Mesenchymal stem cell (in vitro differentiated cells and primary cell): ENCODE results near the gene TEX101. TPM values are rescaled to one million over a fixed set of nuclear protein-coding genes. Genes with fewer than 3 reads are reported as not detected.
"Not testable (repeated sequence)": the region's sequence is repeated elsewhere in the genome, so short reads cannot be mapped to it uniquely, and the experiment has no call there.

ENCODE experiments used
- DNase-seq: peaks from one replicate; pipeline ENCODE4 v3.0.0-alpha.2; 2013
- H2AFZ ChIP-seq: one replicate; pipeline ENCODE4 v1.6.1; 2013; ENCODE audit warnings: low read depth, mild to moderate bottlenecking, control low read depth, inconsistent platforms, low read length, moderate library complexity
- H2AK5ac ChIP-seq: 2 replicates; pipeline ENCODE4 v1.6.1; 2013; ENCODE audit warnings: low read length, moderate library complexity, mild to moderate bottlenecking, inconsistent platforms; ENCODE audit not compliant: severe bottlenecking
- H2BK120ac ChIP-seq: one replicate; pipeline ENCODE4 v1.6.1; 2013; ENCODE audit warnings: low read depth, mild to moderate bottlenecking, inconsistent platforms, low read length, moderate library complexity
- H2BK12ac ChIP-seq, 2 experiments: one replicate each; pipeline ENCODE4 v1.6.1; 2013; ENCODE audit warnings: inconsistent platforms in 2 of 2, low read length in 2 of 2, mild to moderate bottlenecking in 2 of 2, moderate library complexity in 2 of 2, control low read depth in 1 of 2
- H2BK15ac ChIP-seq: one replicate; pipeline ENCODE4 v1.6.1; 2013; ENCODE audit warnings: mild to moderate bottlenecking, low read depth, inconsistent platforms; ENCODE audit not compliant: poor library complexity, severe bottlenecking
- H2BK5ac ChIP-seq: 2 replicates; pipeline ENCODE4 v1.6.1; 2013; ENCODE audit warnings: low read depth, mild to moderate bottlenecking, low read length, control low read depth, inconsistent platforms; ENCODE audit not compliant: poor library complexity, severe bottlenecking
- H3K14ac ChIP-seq, 2 experiments: one replicate each; pipeline ENCODE4 v1.6.1; 2013; ENCODE audit warnings: inconsistent platforms in 2 of 2, low read length in 2 of 2, control low read depth in 1 of 2, mild to moderate bottlenecking in 1 of 2, moderate library complexity in 1 of 2
- H3K18ac ChIP-seq, 2 experiments: one replicate each; pipeline ENCODE4 v1.6.1; 2013; ENCODE audit warnings: inconsistent platforms in 2 of 2, low read length in 2 of 2, control low read depth in 1 of 2, low read depth in 1 of 2, mild to moderate bottlenecking in 1 of 2
- H3K23ac ChIP-seq, 2 experiments: one replicate each; pipeline ENCODE4 v1.6.1; 2013; ENCODE audit warnings: inconsistent platforms in 2 of 2, low read length in 2 of 2, mild to moderate bottlenecking in 2 of 2, moderate library complexity in 2 of 2, control low read depth in 1 of 2
- H3K27ac ChIP-seq: 2 replicates; pipeline ENCODE4 v1.5.1; 2013; ENCODE audit warnings: mild to moderate bottlenecking, moderate library complexity, low read length, control low read depth, inconsistent platforms; ENCODE audit not compliant: poor library complexity, severe bottlenecking
- H3K27me3 ChIP-seq, 2 experiments: 2 replicates each; pipeline versions ENCODE4 v1.6.1 to v1.7.0; 2013; ENCODE audit warnings: low read length in 2 of 2, mild to moderate bottlenecking in 2 of 2, moderate library complexity in 2 of 2, control low read depth in 1 of 2, inconsistent platforms in 1 of 2; ENCODE audit not compliant: control insufficient read depth in 1 of 2, insufficient read depth in 1 of 2
- H3K36me3 ChIP-seq, 2 experiments: 2 replicates each; pipeline versions ENCODE4 v1.6.1 to v1.7.0; 2013; ENCODE audit warnings: low read length in 2 of 2, control low read depth in 1 of 2, inconsistent platforms in 1 of 2, low read depth in 1 of 2, mild to moderate bottlenecking in 1 of 2; ENCODE audit not compliant: insufficient read depth in 2 of 2, control insufficient read depth in 1 of 2
- H3K4ac ChIP-seq, 2 experiments: one replicate each; pipeline ENCODE4 v1.6.1; 2013; ENCODE audit warnings: inconsistent platforms in 2 of 2, low read length in 2 of 2, mild to moderate bottlenecking in 2 of 2, moderate library complexity in 2 of 2, control low read depth in 1 of 2, low read depth in 1 of 2
- H3K4me1 ChIP-seq: 2 replicates; pipeline ENCODE4 v1.6.1; 2013; ENCODE audit warnings: low read depth, low read length, control low read depth; ENCODE audit not compliant: control insufficient read depth, insufficient read depth
- H3K4me2 ChIP-seq: 2 replicates; pipeline ENCODE4 v1.6.1; 2013; ENCODE audit warnings: low read length, mild to moderate bottlenecking, inconsistent platforms; ENCODE audit not compliant: poor library complexity, severe bottlenecking
- H3K4me3 ChIP-seq, 2 experiments: 2 replicates each; pipeline versions ENCODE4 v1.5.1 to v1.7.0; 2013; ENCODE audit warnings: low read length in 2 of 2, mild to moderate bottlenecking in 2 of 2, control low read depth in 1 of 2, low read depth in 1 of 2; ENCODE audit not compliant: insufficient read depth in 1 of 2
- H3K79me1 ChIP-seq: replicated peaks from 2 replicates; pipeline ENCODE4 v1.6.1; 2013; ENCODE audit warnings: mild to moderate bottlenecking, control low read depth, low read length, inconsistent platforms; ENCODE audit not compliant: poor library complexity, severe bottlenecking
- H3K9ac ChIP-seq: 2 replicates; pipeline ENCODE4 v1.7.0; 2013; ENCODE audit warnings: mild to moderate bottlenecking, low read length, moderate library complexity
- H3K9me3 ChIP-seq: 2 replicates; pipeline ENCODE4 v1.7.0; 2013; ENCODE audit warnings: mild to moderate bottlenecking, low read length; ENCODE audit not compliant: control insufficient read depth
- H4K8ac ChIP-seq: one replicate; pipeline ENCODE4 v1.6.1; 2013; ENCODE audit warnings: inconsistent platforms, mild to moderate bottlenecking, low read length, moderate library complexity
- H4K91ac ChIP-seq: one replicate; pipeline ENCODE4 v1.6.1; 2013; ENCODE audit warnings: mild to moderate bottlenecking, low read length, inconsistent platforms
- WGBS: methylation state at CpG from one replicate; pipeline ENCODE4 v1.1.7; 2013; ENCODE audit warnings: mixed read lengths; 5-methylcytosine and 5-hydroxymethylcytosine counted together
- polyA plus RNA-seq, 2 experiments: library from polyadenylated mRNA; stranded (reverse); fragments of 200-250 nt; gene quantifications; one replicate each; pipeline ENCODE4 v1.2.3, GENCODE V29; 2013

Gene TEX101
- polyA plus RNA-seq (2013, experiment 1 of 2), result not detected
- polyA plus RNA-seq (2013, experiment 2 of 2), result not detected

DNA sequence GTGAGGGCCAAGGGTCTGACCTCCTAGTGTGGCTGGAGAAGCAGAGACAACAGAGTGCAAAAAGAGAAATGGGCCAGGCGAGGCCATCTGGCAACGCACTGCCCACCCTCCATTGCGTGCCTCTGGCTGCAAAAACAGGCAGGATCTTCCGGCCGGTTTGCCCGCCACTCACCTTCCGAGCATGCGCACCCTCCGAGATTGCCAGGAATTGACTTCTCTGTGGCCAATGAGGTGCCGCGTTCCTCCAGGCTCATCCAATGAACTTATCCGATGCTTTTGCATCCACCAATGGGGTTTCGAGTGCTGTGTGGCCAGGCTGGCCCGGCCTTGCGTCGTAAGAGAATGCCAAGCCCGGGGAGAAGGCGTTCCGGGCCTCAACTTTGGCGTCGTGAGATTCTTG lies at the start of gene TEX101:
Gene TEX101 (plus strand): TSS at position 337 of the 400 bp plus-strand sequence. CDS start 1,030 bp downstream, outside the sequence.
- no peaks in the 10 kb centered on the region for H3K36me3 ChIP-seq
- H3K27me3 ChIP-seq, result peaks cover 0 to 23% of the 10 kb centered on the region in 2 experiments
- H2BK120ac ChIP-seq, result no peak within 1 kb of the TSS
- no peak within 1 kb of the TSS for H4K8ac ChIP-seq
- H3K79me1 ChIP-seq, result no peaks in the 10 kb centered on the region
- H3K4me3 ChIP-seq, result no peak within 1 kb of the TSS
- H2BK15ac ChIP-seq, result no peak within 1 kb of the TSS
- 92% methylated on average over 21 of the region's 21 CpGs for WGBS
- no peak within 1 kb of the TSS for H3K27ac ChIP-seq
- H3K9me3 ChIP-seq, result no peaks in the 10 kb centered on the region
- no peak within 1 kb of the TSS for H3K14ac ChIP-seq
- no peak within 1 kb of the TSS for H3K4me2 ChIP-seq
- no peak within 1 kb of the TSS for H4K91ac ChIP-seq
- no peaks in the 10 kb centered on the region for H3K4me1 ChIP-seq
- no peak within 1 kb of the TSS for H3K18ac ChIP-seq
- DNase-seq, result no peak
- H3K9ac ChIP-seq, result no peak within 1 kb of the TSS
- no peak within 1 kb of the TSS for H3K4ac ChIP-seq
- no peak within 1 kb of the TSS for H2AK5ac ChIP-seq
- H3K23ac ChIP-seq, result no peak within 1 kb of the TSS
- no peak within 1 kb of the TSS for H2BK5ac ChIP-seq
- no peak within 1 kb of the TSS for H2AFZ ChIP-seq
- H2BK12ac ChIP-seq, result no peak within 1 kb of the TSS

- not testable (repeated sequence) for H3K9ac ChIP-seq, H3K36me3 ChIP-seq, H2AK5ac ChIP-seq, H2BK5ac ChIP-seq, H3K9me3 ChIP-seq, H3K14ac ChIP-seq, H3K4me1 ChIP-seq, H3K79me1 ChIP-seq, DNase-seq, H3K4me3 ChIP-seq, H3K23ac ChIP-seq, H3K4ac ChIP-seq, H2BK12ac ChIP-seq, H4K8ac ChIP-seq, H2BK15ac ChIP-seq, H3K27ac ChIP-seq, H3K18ac ChIP-seq, H4K91ac ChIP-seq, H2BK120ac ChIP-seq, H3K4me2 ChIP-seq, H2AFZ ChIP-seq
- peaks cover 0 to 17% of the 10 kb centered on the region in 2 experiments for H3K27me3 ChIP-seq
- WGBS, result 85% methylated on average over 5 of the region's 9 CpGs
These were observed 49.0 kb upstream of the TEX101 start for GRCh38 chr19:43365677-43366076.

DNA sequence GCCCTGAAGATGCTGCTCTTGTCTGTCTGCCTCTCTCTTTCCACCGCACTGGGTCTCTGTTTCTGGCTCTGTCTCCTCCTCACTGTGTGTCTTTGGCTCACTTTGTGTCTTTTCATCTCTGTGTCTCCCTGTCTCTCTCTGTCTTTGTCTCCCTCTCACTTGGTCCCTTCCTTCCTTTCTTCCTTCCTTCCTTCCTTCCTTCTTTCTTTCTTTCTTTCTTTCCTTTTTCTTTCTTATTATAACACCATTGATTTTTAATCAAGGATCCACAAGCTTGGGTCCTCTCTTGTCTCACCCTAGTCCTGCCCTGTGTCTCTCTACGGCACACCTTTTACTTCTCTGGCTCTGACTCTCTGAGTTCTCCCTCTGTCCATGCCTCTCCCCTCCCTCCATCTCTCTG lies 46.9 kb upstream of the TEX101 start:
- no peak overlapping the region for H4K8ac ChIP-seq
- H3K27ac ChIP-seq, result no peak overlapping the region
- 83% methylated on average over 2 of the region's 2 CpGs for WGBS
- no peak overlapping the region for H3K4me2 ChIP-seq
- no peaks in the 10 kb centered on the region for H3K79me1 ChIP-seq
- no peak overlapping the region for H2AFZ ChIP-seq
- no peak overlapping the region for H3K4ac ChIP-seq
- H3K36me3 ChIP-seq, result no peaks in the 10 kb centered on the region
- H3K9ac ChIP-seq, result no peak overlapping the region
- no peak overlapping the region for H3K4me3 ChIP-seq
- DNase-seq, result no peak
- no peak overlapping the region for H2BK15ac ChIP-seq
- H3K4me1 ChIP-seq, result no peaks in the 10 kb centered on the region
- H2AK5ac ChIP-seq, result no peak overlapping the region
- no peak overlapping the region for H4K91ac ChIP-seq
- no peak overlapping the region for H2BK12ac ChIP-seq
- H2BK120ac ChIP-seq, result no peak overlapping the region
- no peaks in the 10 kb centered on the region for H3K9me3 ChIP-seq
- H3K27me3 ChIP-seq, result peaks cover 0 to 23% of the 10 kb centered on the region in 2 experiments
- no peak overlapping the region for H3K14ac ChIP-seq
- H2BK5ac ChIP-seq, result no peak overlapping the region
- H3K23ac ChIP-seq, result no peak overlapping the region
- no peak overlapping the region for H3K18ac ChIP-seq

DNA sequence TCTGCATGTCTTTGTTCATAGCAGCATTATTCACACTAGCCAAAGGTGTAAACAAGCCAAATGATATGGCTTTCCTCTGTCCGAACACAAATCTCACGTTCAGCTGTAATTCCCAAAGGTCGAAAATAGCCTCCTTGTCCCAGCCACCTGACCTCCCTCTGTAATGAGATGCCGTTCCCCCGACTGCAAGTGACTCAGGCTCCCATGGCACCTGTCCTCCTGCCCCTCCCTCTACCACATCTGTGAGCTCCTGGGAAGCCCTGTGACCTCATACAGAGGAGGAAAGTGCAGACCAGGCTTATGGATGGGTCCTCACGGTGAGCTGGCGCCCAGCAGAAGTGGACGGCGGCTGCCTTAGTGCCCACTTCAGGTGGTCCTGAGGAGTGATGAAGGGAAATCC lies 45.8 kb upstream of the TEX101 start:
- H2AK5ac ChIP-seq, H3K9me3 ChIP-seq, H4K8ac ChIP-seq, H3K4me3 ChIP-seq, H3K79me1 ChIP-seq, H3K4ac ChIP-seq, H3K14ac ChIP-seq, H2BK120ac ChIP-seq, H2BK12ac ChIP-seq, H3K23ac ChIP-seq, H2AFZ ChIP-seq, H4K91ac ChIP-seq, H3K27ac ChIP-seq, H3K4me1 ChIP-seq, H2BK5ac ChIP-seq, H3K4me2 ChIP-seq, DNase-seq, H2BK15ac ChIP-seq, H3K18ac ChIP-seq, H3K36me3 ChIP-seq, H3K9ac ChIP-seq: not testable (repeated sequence)
- H3K27me3 ChIP-seq, result peaks cover 0 to 21% of the 10 kb centered on the region in 2 experiments
- WGBS, result 50% methylated on average over 5 of the region's 9 CpGs
